ENCODE results near the gene PCDHGB2. TPM values are rescaled to one million over a fixed set of nuclear protein-coding genes. Genes with fewer than 3 reads are reported as not detected.
"Not testable (repeated sequence)": the region's sequence is repeated elsewhere in the genome, so short reads cannot be mapped to it uniquely, and the experiment has no call there.

PCDHGB2 gene
- total RNA-seq (0.28 TPM), polyA plus RNA-seq (0.21 TPM)
- long read RNA-seq, donor 1, partial matches to known transcripts: 0 of 1 reads
- long read RNA-seq, donor 1, other reads (novel, unspliced or antisense): 0 of 1 reads
- long read RNA-seq, donor 2: 0 reads
- long read RNA-seq, donor 3: 0 reads
- long read RNA-seq, donor 4: 0 reads
- long read RNA-seq, donor 5: 0 reads
- long read RNA-seq, donor 6: 0 reads
- long read RNA-seq, donor 7, partial matches to known transcripts: 0 of 1 reads
- long read RNA-seq, donor 7, other reads (novel, unspliced or antisense): 0 of 1 reads
- long read RNA-seq, donor 8, full-length matches to known transcripts: 1 of 1 reads
- long read RNA-seq, donor 8, partial matches to known transcripts: 0 of 1 reads
- long read RNA-seq, donor 8, other reads (novel, unspliced or antisense): 0 of 1 reads
- long read RNA-seq, donor 9: 0 reads
- long read RNA-seq, donor 10: 0 reads

GRCh38 chr5:141359790-141360426 lies at the start of gene PCDHGB2:
Gene PCDHGB2, plus strand, starts transcription at chr5:141359994. Its CDS starts 142 bp downstream, at chr5:141360136.
- Histone ChIP-seq H3K27ac (ENCODE audit: low read depth in 1 of 2, low read length in 1 of 2) (no peak within 1 kb of the TSS), H3K4me3 (ENCODE audit: low read length in 2 of 2) (peak within 1 kb of the TSS; percentile 28 to 38), H3K9me3 (ENCODE audit: control insufficient read depth in 2 of 2, insufficient read depth in 1 of 2, low read length in 1 of 2) (peaks cover 27 to 44% of the 10 kb centered on the region in 2 donors), H3K36me3 (ENCODE audit: control insufficient read depth in 2 of 2, insufficient read depth in 2 of 2, low read length in 1 of 2) (no peaks in the 10 kb centered on the region), H3K27me3 (ENCODE audit: control insufficient read depth in 2 of 2, insufficient read depth in 1 of 2, low read length in 1 of 2) (peaks cover 13 to 62% of the 10 kb centered on the region in 2 donors), H3K4me1 (ENCODE audit: control insufficient read depth in 2 of 2, insufficient read depth in 2 of 2, low read length in 2 of 2) (peaks cover 0 to 3% of the 10 kb centered on the region in 2 donors)
- WGBS: 24% methylated on average over 24 of the region's 24 CpGs
- DNase-seq (ENCODE audit: low read depth in 6 of 9, low spot score in 9 of 9): peak in 4 of 9 donors; percentile 8 to 52 (median 20)

- no peak overlapping the region for H3K4me3 ChIP-seq (ENCODE audit: low read length in 2 of 2)
- H3K9me3 ChIP-seq (ENCODE audit: control insufficient read depth in 2 of 2, insufficient read depth in 1 of 2, low read length in 1 of 2): peaks cover 1 to 21% of the 10 kb centered on the region in 2 donors
- no peak for DNase-seq (ENCODE audit: low read depth in 6 of 9, low spot score in 9 of 9)
- peaks cover 0 to 3% of the 10 kb centered on the region in 2 donors for H3K36me3 ChIP-seq (ENCODE audit: control insufficient read depth in 2 of 2, insufficient read depth in 2 of 2, low read length in 1 of 2)
- H3K27me3 ChIP-seq (ENCODE audit: control insufficient read depth in 2 of 2, insufficient read depth in 1 of 2, low read length in 1 of 2): no peaks in the 10 kb centered on the region
- H3K27ac ChIP-seq (ENCODE audit: low read depth in 1 of 2, low read length in 1 of 2): no peak overlapping the region
- no peaks in the 10 kb centered on the region for H3K4me1 ChIP-seq (ENCODE audit: control insufficient read depth in 2 of 2, insufficient read depth in 2 of 2, low read length in 2 of 2)
Observed at GRCh38 chr5:141313711-141314110, 46.1 kb upstream of the PCDHGB2 start.

GRCh38 chr5:141316963-141317362 lies 42.8 kb upstream of the PCDHGB2 start:
- not testable (repeated sequence) for H3K27me3 ChIP-seq (ENCODE audit: control insufficient read depth in 2 of 2, insufficient read depth in 1 of 2, low read length in 1 of 2); H3K36me3 ChIP-seq (ENCODE audit: control insufficient read depth in 2 of 2, insufficient read depth in 2 of 2, low read length in 1 of 2); H3K4me1 ChIP-seq (ENCODE audit: control insufficient read depth in 2 of 2, insufficient read depth in 2 of 2, low read length in 2 of 2); H3K27ac ChIP-seq (ENCODE audit: low read depth in 1 of 2, low read length in 1 of 2); DNase-seq (ENCODE audit: low read depth in 6 of 9, low spot score in 9 of 9); H3K4me3 ChIP-seq (ENCODE audit: low read length in 2 of 2)
- peaks cover 5 to 37% of the 10 kb centered on the region in 2 donors for H3K9me3 ChIP-seq (ENCODE audit: control insufficient read depth in 2 of 2, insufficient read depth in 1 of 2, low read length in 1 of 2)
- 94% methylated on average over 4 of the region's 4 CpGs for WGBS

- 99% methylated on average over 6 of the region's 6 CpGs for WGBS
- H3K9me3 ChIP-seq (ENCODE audit: control insufficient read depth in 2 of 2, insufficient read depth in 1 of 2, low read length in 1 of 2): peaks cover 5 to 31% of the 10 kb centered on the region in 2 donors
- H3K36me3 ChIP-seq (ENCODE audit: control insufficient read depth in 2 of 2, insufficient read depth in 2 of 2, low read length in 1 of 2): peaks cover 4 to 9% of the 10 kb centered on the region in 2 donors
Observed at GRCh38 chr5:141319202-141319601, 40.6 kb upstream of the PCDHGB2 start.

GRCh38 chr5:141319699-141320098 lies 40.1 kb upstream of the PCDHGB2 start:
- peaks cover 5 to 31% of the 10 kb centered on the region in 2 donors for H3K9me3 ChIP-seq (ENCODE audit: control insufficient read depth in 2 of 2, insufficient read depth in 1 of 2, low read length in 1 of 2)
- no peak for DNase-seq (ENCODE audit: low read depth in 6 of 9, low spot score in 9 of 9)
- H3K36me3 ChIP-seq (ENCODE audit: control insufficient read depth in 2 of 2, insufficient read depth in 2 of 2, low read length in 1 of 2): peaks cover 4 to 9% of the 10 kb centered on the region in 2 donors

More at GRCh38 chr5:141319202-141319601, 40.6 kb upstream of the PCDHGB2 start:
- Histone ChIP-seq H3K27me3 (ENCODE audit: control insufficient read depth in 2 of 2, insufficient read depth in 1 of 2, low read length in 1 of 2) (no peaks in the 10 kb centered on the region), H3K27ac (ENCODE audit: low read depth in 1 of 2, low read length in 1 of 2) (no peak overlapping the region), H3K4me1 (ENCODE audit: control insufficient read depth in 2 of 2, insufficient read depth in 2 of 2, low read length in 2 of 2) (peaks cover 2 to 4% of the 10 kb centered on the region in 2 donors), H3K4me3 (ENCODE audit: low read length in 2 of 2) (no peak overlapping the region)
- DNase-seq (ENCODE audit: low read depth in 6 of 9, low spot score in 9 of 9): no peak

GRCh38 chr5:141320225-141321169 lies 39.3 kb upstream of the PCDHGB2 start, which contains the start of gene TAF7:
Gene TAF7, minus strand, starts transcription at chr5:141320784. Its CDS starts 740 bp downstream, at chr5:141320044.
- Histone ChIP-seq H3K36me3 (ENCODE audit: control insufficient read depth in 2 of 2, insufficient read depth in 2 of 2, low read length in 1 of 2) (peaks cover 4 to 9% of the 10 kb centered on the region in 2 donors), H3K27me3 (ENCODE audit: control insufficient read depth in 2 of 2, insufficient read depth in 1 of 2, low read length in 1 of 2) (no peaks in the 10 kb centered on the region), H3K9me3 (ENCODE audit: control insufficient read depth in 2 of 2, insufficient read depth in 1 of 2, low read length in 1 of 2) (peaks cover 5 to 29% of the 10 kb centered on the region in 2 donors), H3K4me3 (ENCODE audit: low read length in 2 of 2) (peak within 1 kb of the TSS; percentile 72 to 80), H3K4me1 (ENCODE audit: control insufficient read depth in 2 of 2, insufficient read depth in 2 of 2, low read length in 2 of 2) (peaks cover 2 to 4% of the 10 kb centered on the region in 2 donors), H3K27ac (ENCODE audit: low read depth in 1 of 2, low read length in 1 of 2) (peak within 1 kb of the TSS; percentile 94 to 98)
- DNase-seq (ENCODE audit: low read depth in 6 of 9, low spot score in 9 of 9): peak; percentile 85 to 97 (median 93)
- WGBS: 4% methylated on average over 67 of the region's 67 CpGs

More at GRCh38 chr5:141319699-141320098, 40.1 kb upstream of the PCDHGB2 start:
- Histone ChIP-seq H3K27ac (ENCODE audit: low read depth in 1 of 2, low read length in 1 of 2) (no peak overlapping the region), H3K27me3 (ENCODE audit: control insufficient read depth in 2 of 2, insufficient read depth in 1 of 2, low read length in 1 of 2) (no peaks in the 10 kb centered on the region), H3K4me1 (ENCODE audit: control insufficient read depth in 2 of 2, insufficient read depth in 2 of 2, low read length in 2 of 2) (peaks cover 2 to 4% of the 10 kb centered on the region in 2 donors), H3K4me3 (ENCODE audit: low read length in 2 of 2) (peak overlapping the region; percentile 72 to 80)
- WGBS: 85% methylated on average over 5 of the region's 5 CpGs

- WGBS: 96% methylated on average over 3 of the region's 3 CpGs
- no peak overlapping the region for H3K27ac ChIP-seq (ENCODE audit: low read depth in 1 of 2, low read length in 1 of 2)
- DNase-seq (ENCODE audit: low read depth in 6 of 9, low spot score in 9 of 9): no peak
- H3K36me3 ChIP-seq (ENCODE audit: control insufficient read depth in 2 of 2, insufficient read depth in 2 of 2, low read length in 1 of 2): peaks cover 4 to 9% of the 10 kb centered on the region in 2 donors
- H3K4me1 ChIP-seq (ENCODE audit: control insufficient read depth in 2 of 2, insufficient read depth in 2 of 2, low read length in 2 of 2): peaks cover 2 to 4% of the 10 kb centered on the region in 2 donors
- peaks cover 5 to 21% of the 10 kb centered on the region in 2 donors for H3K9me3 ChIP-seq (ENCODE audit: control insufficient read depth in 2 of 2, insufficient read depth in 1 of 2, low read length in 1 of 2)
- H3K27me3 ChIP-seq (ENCODE audit: control insufficient read depth in 2 of 2, insufficient read depth in 1 of 2, low read length in 1 of 2): peaks cover 0 to 3% of the 10 kb centered on the region in 2 donors
- H3K4me3 ChIP-seq (ENCODE audit: low read length in 2 of 2): no peak overlapping the region
Observed at GRCh38 chr5:141322261-141322660, 37.5 kb upstream of the PCDHGB2 start.

GRCh38 chr5:141326088-141326854 lies 33.5 kb upstream of the PCDHGB2 start:
- Histone ChIP-seq H3K36me3 (ENCODE audit: control insufficient read depth in 2 of 2, insufficient read depth in 2 of 2, low read length in 1 of 2) (no peaks in the 10 kb centered on the region), H3K9me3 (ENCODE audit: control insufficient read depth in 2 of 2, insufficient read depth in 1 of 2, low read length in 1 of 2) (peaks cover 2 to 14% of the 10 kb centered on the region in 2 donors), H3K27me3 (ENCODE audit: control insufficient read depth in 2 of 2, insufficient read depth in 1 of 2, low read length in 1 of 2) (peaks cover 6 to 14% of the 10 kb centered on the region in 2 donors), H3K27ac (ENCODE audit: low read depth in 1 of 2, low read length in 1 of 2) (no peak overlapping the region), H3K4me1 (ENCODE audit: control insufficient read depth in 2 of 2, insufficient read depth in 2 of 2, low read length in 2 of 2) (peaks cover 0 to 2% of the 10 kb centered on the region in 2 donors), H3K4me3 (ENCODE audit: low read length in 2 of 2) (peak overlapping the region; percentile 42 to 45)
- WGBS: 13% methylated on average over 27 of the region's 27 CpGs
- peak; percentile 30 to 74 (median 52) for DNase-seq (ENCODE audit: low read depth in 6 of 9, low spot score in 9 of 9)

Data from thymus (tissue), 14 donors.